Measurements from ENCODE around the gene CMYA5. TPM values are rescaled to one million over a fixed set of nuclear protein-coding genes. Genes with fewer than 3 reads are reported as not detected.

CMYA5 gene
- total and polyA plus RNA-seq, 2 donors (not counting 3 experiments of a cell fraction or from before 2014, with no cell fraction given), result 0.04 to 0.20 TPM

DNA sequence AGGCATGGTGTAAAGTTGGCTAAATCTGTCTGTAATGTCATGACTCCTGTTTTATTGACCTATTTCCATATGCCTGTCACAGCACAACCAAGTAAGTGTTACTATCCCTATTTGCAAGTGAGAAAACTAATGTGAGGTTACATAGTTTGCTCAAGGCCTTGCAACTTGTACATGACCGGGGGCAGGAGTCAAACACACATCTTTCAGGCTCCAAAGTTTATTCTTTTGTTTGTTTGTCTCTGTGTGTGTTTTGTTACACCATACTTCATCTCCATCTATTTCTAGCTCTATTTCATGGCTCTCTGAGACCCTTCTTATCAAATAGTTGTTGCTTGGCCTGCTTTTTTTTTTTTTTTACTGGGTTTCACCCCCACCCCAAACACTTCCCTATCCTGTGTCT lies 70.2 kb downstream of the CMYA5 start:
- no TSS peak for BruUV-seq (replicated peaks)
- dilution Hi-C loops (cut with MboI; ENCODE audit: extremely low pct_ligation_motif_present, low sequenced_read_pairs) (no loop called here), intact Hi-C loops (cut with micrococcal nuclease) (no loop called here)
- H3K4me3 ChIP-seq (replicated peaks in 1 of 3; ENCODE audit: insufficient read depth in 1 of 3, low read depth in 1 of 3, low read length in 3 of 3), result no peak overlapping the region
- no peak overlapping the region for H2AFZ ChIP-seq (ENCODE audit: low read depth, low read length)
- no peak overlapping the region for H3K9ac ChIP-seq (replicated peaks; ENCODE audit: extremely low read depth, insufficient read depth, low read length)
- H3K27me3 ChIP-seq (ENCODE audit: control insufficient read depth in 2 of 2, insufficient read depth in 2 of 2, low read length in 2 of 2), result no peaks in the 10 kb centered on the region
- H3K27ac ChIP-seq (ENCODE audit: insufficient read depth, low read depth, low read length), result no peak overlapping the region
- no peaks in the 10 kb centered on the region for H3K9me1 ChIP-seq (replicated peaks; ENCODE audit: control insufficient read depth, extremely low read depth, insufficient read depth, low read length)
- no peak for DNase-seq (ENCODE audit: low read depth, low spot score)
- H4K20me1 ChIP-seq (replicated peaks; ENCODE audit: control insufficient read depth, extremely low read depth, insufficient read depth, low read length), result no peaks in the 10 kb centered on the region
- no peak overlapping the region for H3K4me2 ChIP-seq (ENCODE audit: insufficient read depth, low read length)
- H3K4me1 ChIP-seq (ENCODE audit: control insufficient read depth, extremely low read depth, insufficient read depth, low read length), result no peaks in the 10 kb centered on the region
- no peak for FAIRE-seq
- H3K79me2 ChIP-seq (ENCODE audit: control insufficient read depth, insufficient read depth, low read length), result no peaks in the 10 kb centered on the region
- no peaks in the 10 kb centered on the region for H3K9me3 ChIP-seq (replicated peaks; ENCODE audit: control insufficient read depth, insufficient read depth, low read length)
- ChIA-PET CTCF (no interaction called here), POLR2A (interaction anchor here (0.7 kb wide), 1 partner anchor 11 kb away, joined by 3 read pairs; no protein-coding TSS in a partner anchor)
- TF ChIP-seq, protein P1, sequence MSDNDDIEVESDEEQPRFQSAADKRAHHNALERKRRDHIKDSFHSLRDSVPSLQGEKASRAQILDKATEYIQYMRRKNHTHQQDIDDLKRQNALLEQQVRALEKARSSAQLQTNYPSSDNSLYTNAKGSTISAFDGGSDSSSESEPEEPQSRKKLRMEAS (IDR thresholded peaks at IDR 0.05; ENCODE audit: insufficient read depth, insufficient read length), result no peak
- no peak for TF ChIP-seq GATA2 (IDR thresholded peaks at IDR 0.05; ENCODE audit: insufficient read depth, insufficient read length, low read depth, low read length)
- TF ChIP-seq JUN (IDR thresholded peaks at IDR 0.05; ENCODE audit: borderline replicate concordance, insufficient read depth, insufficient read length, low read depth), result no peak
- no peak for TF ChIP-seq EZH2 (IDR thresholded peaks at IDR 0.05; ENCODE audit: borderline replicate concordance, low read depth, low read length, severe bottlenecking)
- TF ChIP-seq, protein P2, sequence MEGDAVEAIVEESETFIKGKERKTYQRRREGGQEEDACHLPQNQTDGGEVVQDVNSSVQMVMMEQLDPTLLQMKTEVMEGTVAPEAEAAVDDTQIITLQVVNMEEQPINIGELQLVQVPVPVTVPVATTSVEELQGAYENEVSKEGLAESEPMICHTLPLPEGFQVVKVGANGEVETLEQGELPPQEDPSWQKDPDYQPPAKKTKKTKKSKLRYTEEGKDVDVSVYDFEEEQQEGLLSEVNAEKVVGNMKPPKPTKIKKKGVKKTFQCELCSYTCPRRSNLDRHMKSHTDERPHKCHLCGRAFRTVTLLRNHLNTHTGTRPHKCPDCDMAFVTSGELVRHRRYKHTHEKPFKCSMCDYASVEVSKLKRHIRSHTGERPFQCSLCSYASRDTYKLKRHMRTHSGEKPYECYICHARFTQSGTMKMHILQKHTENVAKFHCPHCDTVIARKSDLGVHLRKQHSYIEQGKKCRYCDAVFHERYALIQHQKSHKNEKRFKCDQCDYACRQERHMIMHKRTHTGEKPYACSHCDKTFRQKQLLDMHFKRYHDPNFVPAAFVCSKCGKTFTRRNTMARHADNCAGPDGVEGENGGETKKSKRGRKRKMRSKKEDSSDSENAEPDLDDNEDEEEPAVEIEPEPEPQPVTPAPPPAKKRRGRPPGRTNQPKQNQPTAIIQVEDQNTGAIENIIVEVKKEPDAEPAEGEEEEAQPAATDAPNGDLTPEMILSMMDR (IDR thresholded peaks at IDR 0.05; ENCODE audit: extremely low read depth in 1 of 2, insufficient read depth in 1 of 2, low read depth in 1 of 2, low read length in 2 of 2), result no peak
- no peak for TF ChIP-seq MYC (IDR thresholded peaks at IDR 0.05; ENCODE audit: low read depth, low read length)
- TF ChIP-seq FOS (IDR thresholded peaks at IDR 0.05; ENCODE audit: borderline replicate concordance, insufficient read depth, low read length), result no peak
- TF ChIP-seq POLR2A (IDR thresholded peaks at IDR 0.05; ENCODE audit: low read depth, low read length), result no peak
- TF ChIP-seq POLR2AphosphoS5 (IDR thresholded peaks at IDR 0.05; ENCODE audit: insufficient read depth, low read depth, low read length), result no peak
- H3K36me3 ChIP-seq (ENCODE audit: control insufficient read depth in 2 of 2, extremely low read depth in 1 of 2, insufficient read depth in 2 of 2, low read length in 2 of 2), result no peaks in the 10 kb centered on the region

All from endothelial cell of umbilical vein (primary cell).